Transverse colon (tissue), 3 donors: ENCODE measurements around the gene GALNT10.

ENCODE experiments used
- CTCF ChIP-seq, 5 experiments: fragments of 200-600 bp in 3 of 5; fragments of 450-650 bp in 2 of 5; sonication (generic) in 3 of 5; IDR thresholded peaks; 1 replicate in 2 of 5; 2 replicates in 3 of 5; pipeline ENCODE4 v1.5.1; 2016 to 2017; ENCODE audit warnings: antibody characterized with exemption in 5 of 5, inconsistent platforms in 3 of 5, mild to moderate bottlenecking in 2 of 5, moderate library complexity in 1 of 5
- POLR2A ChIP-seq: fragments of 450-650 bp; IDR thresholded peaks from one replicate; pipeline ENCODE4 v1.6.1; 2016; ENCODE audit warnings: antibody characterized with exemption, mild to moderate bottlenecking, moderate library complexity

GRCh38 chr5:154206311-154206710 is 15.8 kb downstream of the GALNT10 start:
- TF ChIP-seq POLR2A, result no peak
- no peak for TF ChIP-seq CTCF (IDR thresholded peaks at IDR 0.05)
